Erythroblast (primary cell): ENCODE results near the gene FURIN.

Experiments used
- GATA1 ChIP-seq: IDR thresholded peaks from 2 replicates; pipeline ENCODE4 v1.6.1; 2011; ENCODE audit warnings: low read depth, mild to moderate bottlenecking, control low read depth, low read length, moderate library complexity
- POLR2A ChIP-seq: IDR thresholded peaks from 2 replicates; pipeline ENCODE4 v1.6.1; 2011; ENCODE audit warnings: mild to moderate bottlenecking, low read length

DNA sequence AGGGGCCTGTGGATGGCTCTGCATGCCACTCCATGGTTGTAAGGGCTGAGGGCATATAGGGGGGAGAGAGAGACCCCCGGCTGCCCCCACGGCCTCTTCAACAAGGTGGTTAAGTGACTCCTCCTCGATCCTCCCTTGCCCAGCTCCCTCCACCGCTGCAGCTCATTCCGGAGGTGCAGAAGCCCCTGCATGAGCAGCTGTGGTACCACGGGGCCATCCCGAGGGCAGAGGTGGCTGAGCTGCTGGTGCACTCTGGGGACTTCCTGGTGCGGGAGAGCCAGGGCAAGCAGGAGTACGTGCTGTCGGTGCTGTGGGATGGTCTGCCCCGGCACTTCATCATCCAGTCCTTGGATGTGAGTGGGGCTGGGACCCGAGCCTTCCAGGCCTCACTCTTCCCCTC lies 22.5 kb downstream of the FURIN start:
- TF ChIP-seq POLR2A (no peak), GATA1 (no peak)
